Measurements from ENCODE around the gene CTNNBL1.

- TF ChIP-seq CTCF (conservative IDR thresholded peaks at IDR 0.05 in 1 of 2, IDR thresholded peaks at IDR 0.05 in 1 of 2; ENCODE audit: low read depth in 1 of 2, low read length in 2 of 2) (no peak), EZH2 (IDR thresholded peaks at IDR 0.05; ENCODE audit: low read length, missing control alignments) (no peak)
Measured at GRCh38 chr20:37774156-37774555, 80.3 kb downstream of the CTNNBL1 start.
